SH-SY5Y (cell line): ENCODE results near the gene ACOX3.

Source experiments
- GATA2 ChIP-seq: IDR thresholded peaks from 2 replicates; pipeline ENCODE4 v1.6.1; 2011; ENCODE audit warnings: mild to moderate bottlenecking, low read depth, low read length
- GATA3 ChIP-seq: IDR thresholded peaks from 2 replicates; pipeline ENCODE4 v1.6.1; 2011; ENCODE audit warnings: low read depth, mild to moderate bottlenecking, low read length, moderate library complexity

- TF ChIP-seq GATA2 (no peak), GATA3 (no peak)
Measured at GRCh38 chr4:8350352-8350751, 90.2 kb downstream of the ACOX3 start.
